GM18951 (cell line): Measurements from ENCODE around the gene CSKMT.
"Not testable (repeated sequence)": the region's sequence is repeated elsewhere in the genome, so short reads cannot be mapped to it uniquely, and the experiment has no call there.

Experiments used
- POLR2A ChIP-seq: IDR thresholded peaks from 4 replicates; pipeline ENCODE4 v1.6.1; 2011; ENCODE audit warnings: mild to moderate bottlenecking; ENCODE audit not compliant: insufficient read length, insufficient read depth; ENCODE audit errors: extremely low read depth
- in situ Hi-C: fragments of 300-500 bp; cut with MboI; formaldehyde crosslinking; loops from one replicate; pipeline ENCODE4 v1.12.0; 2022; ENCODE audit warnings: low sequenced_read_pairs, mixed read lengths, inconsistent platforms; ENCODE audit not compliant: unreplicated experiment

Gene CSKMT

GRCh38 chr11:62687508-62688396, 22.6 kb downstream of the CSKMT start:
- in situ Hi-C loops = no loop called here
- no peak for TF ChIP-seq POLR2A

DNA sequence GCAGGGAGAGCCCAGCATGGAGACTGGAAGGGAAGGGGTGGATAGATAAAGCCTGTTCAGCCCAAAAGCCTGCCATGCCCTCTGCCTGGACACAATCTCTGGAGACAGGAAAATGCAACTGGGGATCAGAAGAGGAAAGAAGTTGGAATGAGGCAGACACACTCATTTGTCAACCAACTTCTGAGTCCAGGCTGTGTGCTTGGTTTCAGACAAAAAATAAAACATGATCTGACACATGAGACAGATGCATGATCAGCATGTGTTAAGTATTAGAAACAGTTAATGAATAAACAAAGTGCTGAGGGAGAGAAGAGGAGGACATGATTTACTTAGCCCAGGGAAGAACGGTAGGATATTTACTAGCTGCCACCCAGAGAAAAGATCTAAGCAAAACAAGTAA, 23.4 kb downstream of the CSKMT start:
- TF ChIP-seq POLR2A = no peak
- in situ Hi-C loops = no loop called here

DNA sequence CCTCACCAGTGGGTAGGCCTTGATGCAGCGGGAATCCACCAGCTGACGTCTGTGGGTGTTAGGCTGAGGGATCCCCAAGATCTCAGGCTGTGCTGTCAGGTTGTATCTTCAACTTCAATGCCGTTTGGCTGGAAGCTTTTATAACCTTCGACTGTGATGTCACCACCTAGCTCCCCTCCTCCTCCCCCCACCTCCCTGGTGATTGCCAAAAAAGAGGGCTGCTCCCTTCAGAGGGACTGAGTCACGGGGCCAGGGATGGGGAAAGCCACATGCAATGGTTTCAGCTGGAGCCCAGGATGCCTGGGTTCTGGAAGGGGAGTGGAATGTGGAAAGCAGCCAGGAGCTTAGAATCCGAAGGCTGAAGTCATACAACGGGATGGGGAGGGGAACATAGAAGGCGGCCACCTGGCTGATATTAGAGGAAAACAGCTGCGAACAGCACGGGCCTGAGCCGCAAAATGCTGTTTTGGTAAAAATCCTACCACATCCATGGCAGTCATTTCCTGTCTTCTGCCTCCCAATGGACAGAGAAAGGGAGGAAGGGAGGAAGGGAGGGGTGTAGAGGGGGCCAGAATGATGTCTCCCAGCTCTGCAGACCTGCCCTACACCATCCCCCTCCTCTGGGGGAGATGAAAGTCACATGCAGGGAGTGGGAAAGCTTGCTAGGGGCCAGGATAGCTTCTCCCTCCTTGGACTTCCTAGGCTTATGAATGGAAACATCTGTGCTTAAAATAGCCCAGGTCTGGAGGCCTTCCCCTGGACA, 24.5 kb downstream of the CSKMT start, which contains the start of gene LRRN4CL:
TSS of gene LRRN4CL (minus strand) at position 110 of the 763 bp plus-strand sequence. CDS start 1,022 bp downstream, outside the sequence.
- TF ChIP-seq POLR2A = no peak
- in situ Hi-C loops = no loop called here

GRCh38 chr11:62693624-62694023, 28.5 kb downstream of the CSKMT start:
- in situ Hi-C loops = not testable (repeated sequence)

DNA sequence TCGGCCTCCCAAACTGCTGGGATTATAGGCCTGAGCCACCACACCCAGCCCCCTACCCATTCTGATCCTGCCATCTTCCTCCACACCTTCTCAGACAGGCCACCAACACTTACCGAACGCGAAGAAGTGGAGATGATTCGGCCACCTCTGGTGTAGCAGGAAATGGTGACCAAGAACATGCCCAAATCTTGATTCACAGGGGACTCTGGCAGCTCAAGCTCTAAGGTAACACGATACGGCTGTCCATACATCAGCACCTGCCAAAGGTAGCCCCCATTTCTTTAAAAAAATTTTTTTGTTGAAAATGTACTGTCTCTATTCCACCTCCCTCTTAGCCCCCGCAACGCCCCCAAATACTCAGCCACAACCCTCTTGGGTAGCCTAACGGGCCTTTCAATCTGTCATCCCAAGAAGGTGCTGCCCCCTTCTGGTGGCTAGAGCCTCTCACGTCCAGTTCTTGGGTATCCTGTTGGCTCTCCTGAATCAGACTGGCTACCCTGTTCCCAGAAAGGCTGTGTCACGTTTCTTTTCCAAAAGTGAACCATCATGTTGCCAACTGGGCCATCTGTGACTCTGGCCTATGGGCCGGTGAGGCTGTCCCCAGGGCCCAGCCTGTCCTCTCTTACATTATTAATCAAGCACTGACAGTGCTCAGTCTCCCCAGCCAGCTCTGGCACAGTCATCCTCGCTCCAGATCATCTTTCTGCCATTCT, 29.5 kb downstream of the CSKMT start:
- in situ Hi-C loops = no loop called here
- TF ChIP-seq POLR2A = no peak

- TF ChIP-seq POLR2A = no peak
- in situ Hi-C loops = no loop called here
Measured at GRCh38 chr11:62702246-62702645, 37.1 kb downstream of the CSKMT start.

DNA sequence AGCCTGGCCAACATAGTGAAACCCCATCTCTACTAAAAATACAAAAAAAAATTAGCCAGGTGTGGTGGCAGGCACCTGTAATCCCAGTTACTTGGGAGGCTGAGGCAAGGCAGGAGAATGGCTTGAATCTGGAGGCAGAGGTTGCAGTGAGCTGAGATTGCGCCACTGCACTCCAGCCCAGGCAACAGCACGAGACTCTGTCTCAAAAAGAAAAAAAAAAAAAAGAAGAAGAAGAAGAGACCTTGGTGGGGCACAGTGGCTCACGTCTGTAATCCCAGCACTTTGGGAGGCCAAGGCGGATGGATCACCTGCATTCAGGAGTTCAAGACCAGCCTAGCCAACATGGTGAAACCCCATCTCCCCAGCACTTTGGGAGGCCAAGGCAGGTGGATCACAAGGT, 38.8 kb downstream of the CSKMT start:
- in situ Hi-C loops = not testable (repeated sequence)

DNA sequence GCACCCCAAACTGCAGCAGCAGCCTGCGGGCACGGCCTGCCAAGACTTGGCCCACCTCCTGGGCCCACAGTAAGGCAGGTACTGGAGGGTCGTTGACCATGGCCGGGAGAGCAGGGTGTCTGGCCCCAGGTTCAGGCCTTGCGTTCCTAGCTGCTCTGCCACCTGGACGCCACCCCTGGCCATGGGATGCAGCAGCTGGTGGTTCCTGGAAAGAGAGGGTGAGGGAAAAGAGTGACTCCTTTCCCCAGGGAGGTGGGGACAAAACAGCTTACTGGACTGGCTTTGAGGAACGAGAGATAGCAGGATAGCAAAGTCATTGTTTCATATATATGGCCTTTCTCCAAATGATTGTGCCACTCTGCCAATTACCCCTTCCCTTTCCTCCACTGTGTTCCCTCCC, 40.3 kb downstream of the CSKMT start:
- no peak for TF ChIP-seq POLR2A
- in situ Hi-C loops = no loop called here

- in situ Hi-C loops = no loop called here
- peak; percentile 74 for TF ChIP-seq POLR2A
Measured at GRCh38 chr11:62705880-62706849, 41.1 kb downstream of the CSKMT start.

DNA sequence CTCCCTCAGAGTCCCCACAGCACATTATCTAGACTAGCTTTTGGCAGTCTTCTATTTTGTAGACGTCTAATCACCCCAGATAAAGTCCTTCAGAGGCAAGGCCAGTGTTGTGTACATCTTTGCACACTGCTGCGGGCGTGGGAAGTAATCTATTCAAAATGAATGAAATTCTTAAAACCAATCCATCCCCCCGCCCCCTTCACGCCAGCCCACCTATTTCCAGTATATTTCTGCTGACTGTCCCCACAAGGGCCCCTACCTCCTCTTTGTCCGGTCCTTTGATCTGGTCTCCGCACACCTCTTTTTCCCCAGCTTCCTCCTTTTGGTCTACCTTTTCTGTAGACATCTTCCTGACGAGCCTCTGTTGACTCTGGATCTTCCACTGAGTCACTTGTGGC, 41.7 kb downstream of the CSKMT start:
- in situ Hi-C loops = no loop called here
- TF ChIP-seq POLR2A = no peak

- no peak for TF ChIP-seq POLR2A
- in situ Hi-C loops = no loop called here
Measured at GRCh38 chr11:62707277-62707861, 42.3 kb downstream of the CSKMT start, which contains the start of the genes BSCL2 and GNG3. Gene BSCL2 (minus strand): TSS chr11:62707424. CDS start chr11:62707195, 229 bp downstream. Gene GNG3 (plus strand): TSS chr11:62707676. CDS start chr11:62708296, 620 bp downstream.

DNA sequence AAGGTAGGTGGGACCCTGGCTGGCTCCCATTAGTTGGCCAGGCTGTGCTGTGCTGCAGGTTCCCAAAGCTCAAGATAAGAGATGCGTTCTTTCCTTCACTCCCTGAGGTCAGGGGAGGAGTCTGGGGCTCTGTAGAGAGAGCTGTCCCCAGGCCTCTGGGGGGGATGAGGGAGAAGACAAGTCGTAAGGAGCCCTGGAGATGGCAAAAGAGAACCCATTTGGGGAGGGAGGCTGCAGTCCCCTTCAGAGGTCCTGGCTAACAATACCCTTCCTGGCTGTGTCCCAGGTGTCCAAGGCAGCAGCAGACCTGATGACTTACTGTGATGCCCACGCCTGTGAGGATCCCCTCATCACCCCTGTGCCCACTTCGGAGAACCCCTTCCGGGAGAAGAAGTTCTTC, 43.3 kb downstream of the CSKMT start:
- TF ChIP-seq POLR2A = no peak
- in situ Hi-C loops = no loop called here

GRCh38 chr11:62708793-62709192, 43.7 kb downstream of the CSKMT start:
- in situ Hi-C loops = no loop called here
- no peak for TF ChIP-seq POLR2A
